Measurements from ENCODE around the gene CALU. TPM values are rescaled to one million over a fixed set of nuclear protein-coding genes. Genes with fewer than 3 reads are reported as not detected.

Gene CALU
- total RNA-seq, 1 experiment from 2014 or later: 168 TPM

GRCh38 chr7:128805225-128805624 is 66.1 kb downstream of the CALU start:
- Histone ChIP-seq H3K4ac (ENCODE audit: low read depth, low read length) (no peak overlapping the region), H4K91ac (ENCODE audit: insufficient read length, low read depth, low read length) (no peak overlapping the region), H2AFZ (ENCODE audit: low read length) (no peak overlapping the region), H3K27me3 (ENCODE audit: insufficient read depth, low read length) (no peaks in the 10 kb centered on the region), H3K27ac (ENCODE audit: insufficient read length, low read depth, low read length) (no peak overlapping the region), H3K9me3 (ENCODE audit: control insufficient read depth, low read depth, low read length) (no peaks in the 10 kb centered on the region), H3K79me1 (ENCODE audit: insufficient read depth, low read depth, low read length, poor library complexity, severe bottlenecking) (no peaks in the 10 kb centered on the region), H2BK5ac (ENCODE audit: insufficient read length, low read length) (no peak overlapping the region), H3K14ac (ENCODE audit: insufficient read depth, low read length) (no peak overlapping the region), H2BK15ac (ENCODE audit: low read depth, low read length) (no peak overlapping the region), H3K9ac (ENCODE audit: extremely low read depth, insufficient read length, low read length) (no peak overlapping the region), H2BK12ac (ENCODE audit: insufficient read length, low read depth, low read length) (no peak overlapping the region), H4K5ac (ENCODE audit: insufficient read length, low read depth, low read length) (no peak overlapping the region), H3K23me2 (ENCODE audit: insufficient read length, low read depth, low read length, poor library complexity, severe bottlenecking) (no peaks in the 10 kb centered on the region), H2AK5ac (ENCODE audit: insufficient read length, low read length) (no peak overlapping the region), H2BK120ac (ENCODE audit: low read depth, low read length, poor library complexity, severe bottlenecking) (no peak overlapping the region), H3K4me2 (ENCODE audit: insufficient read depth, insufficient read length, low read length) (no peak overlapping the region), H2BK20ac (ENCODE audit: low read depth, low read length, poor library complexity, severe bottlenecking) (no peak overlapping the region), H3K4me1 (ENCODE audit: insufficient read depth, low read length) (no peaks in the 10 kb centered on the region), H3K23ac (ENCODE audit: insufficient read length, low read depth, low read length) (no peak overlapping the region), H4K20me1 (ENCODE audit: control insufficient read depth, insufficient read depth, insufficient read length) (no peaks in the 10 kb centered on the region), H4K8ac (replicated peaks; ENCODE audit: insufficient read length, low read depth, low read length) (no peak overlapping the region), H3K79me2 (ENCODE audit: insufficient read depth, low read length) (no peaks in the 10 kb centered on the region), H3K18ac (ENCODE audit: insufficient read length, low read depth, low read length) (no peak overlapping the region), H3K56ac (ENCODE audit: insufficient read length, low read depth, low read length) (no peak overlapping the region), H3T11ph (ENCODE audit: low read length) (no peak overlapping the region)
- peaks cover 9 to 11% of the 10 kb centered on the region in 2 experiments for H3K4me1 Mint-ChIP-seq
- TF ChIP-seq, protein P1, sequence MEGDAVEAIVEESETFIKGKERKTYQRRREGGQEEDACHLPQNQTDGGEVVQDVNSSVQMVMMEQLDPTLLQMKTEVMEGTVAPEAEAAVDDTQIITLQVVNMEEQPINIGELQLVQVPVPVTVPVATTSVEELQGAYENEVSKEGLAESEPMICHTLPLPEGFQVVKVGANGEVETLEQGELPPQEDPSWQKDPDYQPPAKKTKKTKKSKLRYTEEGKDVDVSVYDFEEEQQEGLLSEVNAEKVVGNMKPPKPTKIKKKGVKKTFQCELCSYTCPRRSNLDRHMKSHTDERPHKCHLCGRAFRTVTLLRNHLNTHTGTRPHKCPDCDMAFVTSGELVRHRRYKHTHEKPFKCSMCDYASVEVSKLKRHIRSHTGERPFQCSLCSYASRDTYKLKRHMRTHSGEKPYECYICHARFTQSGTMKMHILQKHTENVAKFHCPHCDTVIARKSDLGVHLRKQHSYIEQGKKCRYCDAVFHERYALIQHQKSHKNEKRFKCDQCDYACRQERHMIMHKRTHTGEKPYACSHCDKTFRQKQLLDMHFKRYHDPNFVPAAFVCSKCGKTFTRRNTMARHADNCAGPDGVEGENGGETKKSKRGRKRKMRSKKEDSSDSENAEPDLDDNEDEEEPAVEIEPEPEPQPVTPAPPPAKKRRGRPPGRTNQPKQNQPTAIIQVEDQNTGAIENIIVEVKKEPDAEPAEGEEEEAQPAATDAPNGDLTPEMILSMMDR (conservative IDR thresholded peaks at IDR 0.05): no peak
- H3K36me3 Mint-ChIP-seq (ENCODE audit: insufficient read depth in 1 of 3, low read depth in 3 of 3): peaks cover 24 to 66% (median 56%) of the 10 kb centered on the region in 3 experiments; a peak in 6 of 7 replicates
- no peak overlapping the region for H3K27ac Mint-ChIP-seq
- no peaks in the 10 kb centered on the region for H3K27me3 Mint-ChIP-seq (ENCODE audit: low read depth)
- no peak overlapping the region for H3K4me3 Mint-ChIP-seq
- WGBS (ENCODE audit: extremely low coverage, insufficient read length, low lambda C conversion rate): no CpG with 5 or more reads among the region's 5 CpGs
- H3K9me3 Mint-ChIP-seq: no peaks in the 10 kb centered on the region
- no peak for DNase-seq

Data from H9 (cell line).